ENCODE measurements around the gene ADCY6. TPM values are rescaled to one million over a fixed set of nuclear protein-coding genes. Genes with fewer than 3 reads are reported as not detected.

The ADCY6 gene
- polyA plus RNA-seq, 1 donor (not counting 4 experiments of a cell fraction or from before 2014, with no cell fraction given): 13.2 TPM

- Histone ChIP-seq H2AFZ (ENCODE audit: control insufficient read depth, low read length) (no peak overlapping the region), H3K9me3 (ENCODE audit: control insufficient read depth, low read depth, low read length) (no peaks in the 10 kb centered on the region), H3K27ac (ENCODE audit: control insufficient read depth, insufficient read depth, low read length) (no peak overlapping the region), H3K4me1 (ENCODE audit: control insufficient read depth, extremely low read depth, insufficient read depth, low read length) (peaks cover 11% of the 10 kb centered on the region), H3K4me3 (ENCODE audit: control insufficient read depth in 2 of 3, extremely low read depth in 1 of 3, insufficient read depth in 2 of 3, low read depth in 1 of 3, low read length in 3 of 3) (no peak overlapping the region), H3K9ac (ENCODE audit: control insufficient read depth, extremely low read depth, insufficient read depth, low read length) (no peak overlapping the region), H3K79me2 (ENCODE audit: control insufficient read depth, insufficient read depth, low read length) (peaks cover 2% of the 10 kb centered on the region), H4K20me1 (ENCODE audit: control insufficient read depth, extremely low read depth, insufficient read depth, low read length) (peaks cover 2% of the 10 kb centered on the region), H3K4me2 (ENCODE audit: control insufficient read depth, extremely low read depth, insufficient read depth, low read depth, low read length) (no peak overlapping the region), H3K36me3 (ENCODE audit: control insufficient read depth in 2 of 2, extremely low read depth in 1 of 2, insufficient read depth in 2 of 2, low read length in 2 of 2) (peaks cover 0 to 15% of the 10 kb centered on the region in 2 experiments), H3K9me1 (ENCODE audit: control insufficient read depth, extremely low read depth, insufficient read depth, low read length) (no peaks in the 10 kb centered on the region), H3K27me3 (ENCODE audit: control insufficient read depth, extremely low read depth, insufficient read depth, low read length) (no peaks in the 10 kb centered on the region)
- no peak for FAIRE-seq
- dilution Hi-C loops (cut with MboI; ENCODE audit: extremely low pct_ligation_motif_present, low sequenced_read_pairs): no loop called here
- no peak for TF ChIP-seq CTCF (optimal IDR thresholded peaks at IDR 0.05 in 1 of 3, IDR thresholded peaks at IDR 0.05 in 1 of 3, conservative IDR thresholded peaks at IDR 0.05 in 1 of 3; ENCODE audit: extremely low read depth in 1 of 3, insufficient read depth in 2 of 3, low read length in 3 of 3)
- no peak for TF ChIP-seq EZH2 (IDR thresholded peaks at IDR 0.05; ENCODE audit: low read length)
- DNase-seq (ENCODE audit: low read depth, low spot score): no peak
Observed at GRCh38 chr12:48779869-48780268, 9.0 kb downstream of the ADCY6 start.

GRCh38 chr12:48777501-48778400, 11.1 kb downstream of the ADCY6 start:
- no peak overlapping the region for H3K4me2 ChIP-seq (ENCODE audit: control insufficient read depth, extremely low read depth, insufficient read depth, low read depth, low read length)
- dilution Hi-C loops (cut with MboI; ENCODE audit: extremely low pct_ligation_motif_present, low sequenced_read_pairs): no loop called here
- no peak overlapping the region for H2AFZ ChIP-seq (ENCODE audit: control insufficient read depth, low read length)
- H3K27ac ChIP-seq (ENCODE audit: control insufficient read depth, insufficient read depth, low read length): no peak overlapping the region
- H4K20me1 ChIP-seq (ENCODE audit: control insufficient read depth, extremely low read depth, insufficient read depth, low read length): peaks cover 2% of the 10 kb centered on the region
- H3K9ac ChIP-seq (ENCODE audit: control insufficient read depth, extremely low read depth, insufficient read depth, low read length): no peak overlapping the region
- no peaks in the 10 kb centered on the region for H3K9me1 ChIP-seq (ENCODE audit: control insufficient read depth, extremely low read depth, insufficient read depth, low read length)
- no peaks in the 10 kb centered on the region for H3K27me3 ChIP-seq (ENCODE audit: control insufficient read depth, extremely low read depth, insufficient read depth, low read length)
- TF ChIP-seq EZH2 (IDR thresholded peaks at IDR 0.05; ENCODE audit: low read length) (no peak), CTCF (optimal IDR thresholded peaks at IDR 0.05 in 1 of 3, IDR thresholded peaks at IDR 0.05 in 1 of 3, conservative IDR thresholded peaks at IDR 0.05 in 1 of 3; ENCODE audit: extremely low read depth in 1 of 3, insufficient read depth in 2 of 3, low read length in 3 of 3) (no peak)
- H3K79me2 ChIP-seq (ENCODE audit: control insufficient read depth, insufficient read depth, low read length): peaks cover 2% of the 10 kb centered on the region
- no peak for FAIRE-seq
- H3K4me1 ChIP-seq (ENCODE audit: control insufficient read depth, extremely low read depth, insufficient read depth, low read length): peaks cover 11% of the 10 kb centered on the region
- H3K9me3 ChIP-seq (ENCODE audit: control insufficient read depth, low read depth, low read length): no peaks in the 10 kb centered on the region
- H3K4me3 ChIP-seq (ENCODE audit: control insufficient read depth in 2 of 3, extremely low read depth in 1 of 3, insufficient read depth in 2 of 3, low read depth in 1 of 3, low read length in 3 of 3): no peak overlapping the region
- no peak for DNase-seq (ENCODE audit: low read depth, low spot score)
- peaks cover 0 to 30% of the 10 kb centered on the region in 2 experiments for H3K36me3 ChIP-seq (ENCODE audit: control insufficient read depth in 2 of 2, extremely low read depth in 1 of 2, insufficient read depth in 2 of 2, low read length in 2 of 2)

All from keratinocyte (primary cell).